ENCODE measurements around the gene TMEM269. TPM values are rescaled to one million over a fixed set of nuclear protein-coding genes. Genes with fewer than 3 reads are reported as not detected.

TMEM269 gene
- total and polyA plus RNA-seq, 9 of the 15 experiments (the other 6 are each of a cell fraction or from before 2014, with no cell fraction given): 0.09 to 0.49 (median 0.21) TPM

- TF ChIP-seq ZNF592 (IDR thresholded peaks at IDR 0.05) (peak; percentile 81; the same call in 1 of the 2 replicates), DNMT1 (IDR thresholded peaks at IDR 0.05) (no peak), EZH2 (IDR thresholded peaks at IDR 0.05; ENCODE audit: borderline replicate concordance, low read depth, low read length) (no peak), RFX1 (IDR thresholded peaks at IDR 0.05) (peak; percentile 42), CBX8 (IDR thresholded peaks at IDR 0.05; ENCODE audit: borderline replicate concordance, extremely low read depth, low read depth, low read length, poor library complexity, severe bottlenecking) (no peak), JUN (IDR thresholded peaks at IDR 0.05; ENCODE audit: borderline replicate concordance, low read depth, low read length) (no peak), JUN (CRISPR knock-in tag; IDR thresholded peaks at IDR 0.05; ENCODE audit: borderline replicate concordance) (no peak), CUX1 (CRISPR knock-in tag; IDR thresholded peaks at IDR 0.05) (0 out of 2 replicates have a peak, but pooled peaks have one; percentile 23), CBFA2T3 (IDR thresholded peaks at IDR 0.05) (peak; percentile 38; the same call in 1 of the 2 replicates), ESRRA (IDR thresholded peaks at IDR 0.05; ENCODE audit: borderline replicate concordance, low read depth) (peak; percentile 32; the same call in 1 of the 2 replicates), GATAD2B (IDR thresholded peaks at IDR 0.05; ENCODE audit: borderline replicate concordance) (peak; percentile 10; the same call in 1 of the 2 replicates), TAF1 (IDR thresholded peaks at IDR 0.05; ENCODE audit: control insufficient read depth, extremely low read depth, insufficient read depth, low read length, severe bottlenecking) (no peak), DDX20 (tag; IDR thresholded peaks at IDR 0.05; ENCODE audit: low read depth) (no peak), SMAD1 (IDR thresholded peaks at IDR 0.05; ENCODE audit: low read depth, low read length, partially characterized antibody) (no peak), MBD1 (CRISPR knock-in tag; IDR thresholded peaks at IDR 0.05) (no peak)
These were observed 38.1 kb downstream of the TMEM269 start (continued) for GRCh38 chr1:42822800-42823392.
